CD4-positive, alpha-beta T cell treated with Interleukin-15 for 1 hour (primary cell): ENCODE measurements around the gene HID1.
A peak's percentile ranks its signal among the peaks of the same experiment; 100 is the strongest.

ENCODE experiments used
- DNase-seq: peaks from one replicate; pipeline ENCODE4 v3.0.0-alpha.2; 2020

The HID1 gene

DNA sequence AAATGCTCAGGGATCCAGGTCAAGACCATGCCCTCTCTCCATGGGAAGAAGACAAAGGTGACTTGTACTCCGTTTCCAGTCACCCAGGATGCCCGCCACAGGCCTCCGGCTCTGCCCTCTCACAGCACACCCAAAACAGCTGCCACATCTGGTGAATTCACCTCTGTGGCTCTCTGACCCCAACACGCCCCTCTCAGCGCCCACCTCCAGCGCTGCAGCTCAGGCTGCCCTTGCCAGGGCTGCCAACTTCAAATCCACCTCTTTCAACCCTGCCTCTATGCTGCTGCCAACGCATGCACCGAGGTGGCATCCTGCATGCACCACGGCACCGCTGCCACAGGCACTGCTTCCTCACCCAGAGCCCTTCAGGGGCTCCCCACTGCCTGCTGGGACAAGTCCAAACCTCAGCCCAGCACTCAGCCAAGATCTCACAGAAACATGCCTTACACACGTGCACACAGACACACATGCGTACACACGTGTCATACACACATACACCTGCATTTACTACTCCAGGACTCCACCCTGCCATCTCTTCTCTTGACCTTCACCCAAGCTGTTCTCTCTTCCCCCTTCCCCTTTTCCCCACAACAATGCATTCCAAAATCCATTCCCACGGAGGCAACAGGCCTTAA, 7.5 kb downstream of the HID1 start:
- DNase-seq: no peak

- no peak for DNase-seq
These were observed 8.3 kb downstream of the HID1 start for GRCh38 chr17:74964246-74964761.

GRCh38 chr17:74963656-74964055, 8.9 kb downstream of the HID1 start:
- no peak for DNase-seq

GRCh38 chr17:74962622-74963394, 9.8 kb downstream of the HID1 start:
- DNase-seq: no peak

- DNase-seq: peak; percentile 79
These were observed 10.8 kb downstream of the HID1 start for GRCh38 chr17:74961657-74962350.

- DNase-seq: peak; percentile 48
These were observed 11.8 kb downstream of the HID1 start for GRCh38 chr17:74960570-74961342.

DNA sequence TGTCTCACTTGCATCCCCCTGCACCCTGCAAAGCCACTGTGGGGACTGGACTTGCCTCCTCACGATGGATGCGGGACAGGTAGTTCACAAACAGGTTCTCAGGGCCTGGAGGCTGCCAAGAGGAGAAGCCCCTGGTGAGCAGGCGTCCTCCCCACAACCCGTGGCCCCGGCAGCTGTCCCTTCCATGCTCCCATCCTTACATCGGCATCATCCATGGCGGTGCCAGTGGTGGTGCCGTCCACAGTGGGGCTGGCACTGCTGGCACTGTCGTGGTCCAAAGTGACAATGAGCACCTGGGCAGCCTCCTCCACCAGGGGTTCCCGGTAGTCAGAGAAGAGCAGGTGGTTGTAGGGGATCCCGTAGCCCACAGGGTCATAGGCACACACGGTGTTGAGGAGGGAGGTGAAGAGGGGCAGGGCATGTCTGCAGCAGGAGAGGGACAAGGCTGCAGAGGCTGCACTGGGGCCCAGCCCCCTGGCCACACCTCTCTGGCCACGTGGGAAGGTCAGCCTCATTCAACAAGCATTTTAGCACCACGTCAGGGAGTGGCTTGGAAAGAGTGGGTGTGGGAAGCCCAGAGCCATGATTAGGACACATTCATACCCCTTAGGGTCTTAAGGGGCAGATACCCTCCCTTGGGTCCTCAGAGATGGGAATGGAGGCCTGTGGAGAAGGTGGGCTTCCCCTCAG, 12.6 kb downstream of the HID1 start:
- no peak for DNase-seq

DNA sequence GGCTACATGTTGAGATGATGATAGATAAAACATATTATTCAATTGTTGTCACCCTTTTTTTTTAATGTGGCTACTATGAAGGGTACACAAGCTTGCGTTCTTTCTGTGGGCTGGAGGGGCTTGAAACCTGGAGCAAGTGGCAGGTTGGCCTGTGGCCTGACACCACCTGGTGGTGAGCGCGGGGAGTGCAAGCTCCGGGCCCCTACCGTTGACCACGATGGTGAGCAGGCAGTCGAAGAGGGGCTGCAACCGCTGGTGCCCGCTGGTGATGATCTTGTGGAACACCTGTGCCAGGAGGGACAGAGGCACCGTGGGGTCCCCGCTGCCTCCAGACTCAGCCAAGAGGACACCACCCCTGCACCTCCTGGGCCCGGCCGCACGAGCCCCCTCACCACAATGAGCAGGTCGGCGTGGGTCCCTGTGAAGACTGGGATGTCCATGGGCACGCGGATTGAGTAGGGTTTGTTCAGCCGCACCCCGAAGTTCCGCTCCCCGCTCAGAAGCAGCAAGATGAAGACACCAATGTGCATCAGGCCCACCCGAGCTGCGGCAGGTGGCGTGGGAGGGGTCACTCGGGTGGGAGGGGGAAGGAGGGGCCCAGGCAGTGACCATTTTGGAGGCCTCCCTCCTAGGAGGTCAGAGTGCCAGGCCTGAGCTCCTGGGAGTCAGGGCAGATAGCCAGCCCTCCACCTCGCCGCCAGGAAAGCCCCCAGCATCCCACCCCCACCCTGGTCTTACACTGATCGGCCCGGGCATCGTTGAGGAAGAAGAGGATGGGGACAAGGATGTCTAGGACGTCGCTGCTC, 14.4 kb downstream of the HID1 start:
- peak; percentile 65 for DNase-seq

DNA sequence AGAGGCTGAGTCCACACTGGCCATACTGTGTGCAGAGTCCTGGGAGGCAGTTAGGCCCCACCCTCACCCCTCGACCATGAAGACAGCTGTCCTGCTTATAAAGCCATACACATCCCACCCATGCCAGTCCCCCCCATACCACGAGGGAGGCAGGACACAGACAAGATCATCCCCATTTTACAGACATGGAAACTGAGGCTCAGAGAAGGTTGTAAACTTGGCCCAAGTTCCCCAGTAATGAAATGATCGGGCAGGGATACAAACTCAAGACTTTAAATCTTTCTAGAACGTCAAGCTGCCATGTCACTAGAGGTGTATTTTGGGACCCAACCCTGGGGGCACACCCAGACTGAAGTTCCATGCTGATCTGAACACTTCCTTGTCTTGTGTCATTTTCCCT, 16.5 kb downstream of the HID1 start:
- DNase-seq: no peak

- no peak for DNase-seq
These were observed 17.7 kb downstream of the HID1 start for GRCh38 chr17:74954665-74955421.

- no peak for DNase-seq
These were observed 18.4 kb downstream of the HID1 start for GRCh38 chr17:74954115-74954514.

DNA sequence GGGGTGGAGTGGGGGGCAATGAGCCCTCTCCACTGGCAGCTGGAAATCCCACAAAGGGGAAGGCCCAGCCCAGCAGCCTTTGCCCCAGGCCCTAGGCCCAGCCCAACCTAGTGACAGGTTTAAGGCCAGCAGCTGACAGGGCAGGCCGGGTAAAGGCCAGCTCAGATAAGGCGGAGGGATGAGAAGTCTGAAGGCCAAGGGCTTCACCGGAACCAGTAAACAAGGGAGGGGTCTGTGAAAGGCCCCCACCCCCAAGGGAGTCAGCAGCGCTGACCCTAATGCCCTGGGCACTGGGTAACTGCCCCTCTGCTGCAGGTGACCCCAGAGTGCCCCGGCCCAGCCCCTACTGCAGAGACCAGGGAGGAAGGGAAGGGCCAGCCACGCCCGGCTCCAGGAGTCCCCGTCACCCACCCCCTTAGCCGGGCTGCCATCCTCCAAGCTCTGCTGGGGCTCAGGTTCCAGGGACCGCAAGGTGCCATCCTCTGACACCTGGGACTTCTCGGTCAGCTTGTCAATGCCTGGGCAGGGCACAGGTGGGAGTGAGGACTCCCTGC, 19.3 kb downstream of the HID1 start:
- no peak for DNase-seq

- DNase-seq: no peak
These were observed 20.0 kb downstream of the HID1 start for GRCh38 chr17:74952431-74953133.

DNA sequence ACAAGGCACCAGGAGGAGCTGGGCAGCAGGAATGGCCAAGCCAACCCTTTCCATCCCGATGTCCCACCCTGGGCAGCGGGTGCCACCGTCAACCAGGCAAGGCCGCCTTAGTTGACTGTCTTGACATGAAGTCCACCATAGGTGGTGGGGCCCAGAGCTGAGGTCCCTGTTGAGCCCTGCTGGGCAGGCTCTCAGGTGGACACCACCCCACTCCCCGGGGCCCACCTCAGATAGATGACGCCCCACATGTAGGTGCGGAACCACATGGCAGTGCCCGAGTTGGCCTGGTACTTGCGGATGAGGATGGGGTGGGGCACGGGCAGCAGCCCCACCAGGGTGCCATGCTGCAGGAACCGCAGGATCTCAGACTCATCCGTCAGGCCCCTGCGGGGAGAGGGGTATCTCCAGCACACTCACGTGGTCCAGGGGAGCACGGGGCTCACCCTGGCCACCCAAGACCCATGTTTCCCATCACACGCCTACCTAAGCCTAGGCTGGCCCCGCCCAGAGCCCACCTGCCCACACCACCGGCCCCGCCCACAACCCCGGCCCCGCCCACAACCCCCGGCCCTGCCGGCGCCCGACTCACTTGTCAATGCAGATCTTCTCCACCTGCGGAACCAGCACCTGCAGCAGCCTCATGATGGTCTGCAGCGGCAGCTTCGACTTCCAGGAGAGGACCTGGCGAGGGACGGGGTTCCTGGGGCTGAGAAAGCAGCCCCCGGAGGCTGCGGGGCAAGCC, 20.7 kb downstream of the HID1 start:
- DNase-seq: no peak

DNA sequence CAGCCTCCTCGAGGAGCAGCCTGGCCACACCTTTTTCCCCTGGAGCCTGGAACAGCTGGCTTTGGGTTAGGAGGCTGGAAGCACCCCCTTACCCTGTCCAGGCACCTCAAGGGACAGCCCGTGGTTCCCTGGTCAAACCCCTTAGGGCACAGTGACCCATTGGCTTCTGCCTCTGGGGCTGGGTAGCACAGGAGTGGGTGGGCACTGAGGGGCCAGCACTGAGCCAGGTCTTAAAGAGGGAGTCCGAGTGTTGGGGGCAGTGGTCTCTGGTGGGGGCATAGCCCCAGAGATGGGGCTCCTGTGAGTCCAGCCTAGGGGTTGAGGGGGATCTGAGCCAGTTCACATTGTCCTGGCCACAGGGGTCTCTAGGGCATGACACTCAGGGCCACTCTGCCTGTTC, 21.5 kb downstream of the HID1 start:
- DNase-seq: no peak

GRCh38 chr17:74950207-74950606, 22.4 kb downstream of the HID1 start:
- no peak for DNase-seq

DNA sequence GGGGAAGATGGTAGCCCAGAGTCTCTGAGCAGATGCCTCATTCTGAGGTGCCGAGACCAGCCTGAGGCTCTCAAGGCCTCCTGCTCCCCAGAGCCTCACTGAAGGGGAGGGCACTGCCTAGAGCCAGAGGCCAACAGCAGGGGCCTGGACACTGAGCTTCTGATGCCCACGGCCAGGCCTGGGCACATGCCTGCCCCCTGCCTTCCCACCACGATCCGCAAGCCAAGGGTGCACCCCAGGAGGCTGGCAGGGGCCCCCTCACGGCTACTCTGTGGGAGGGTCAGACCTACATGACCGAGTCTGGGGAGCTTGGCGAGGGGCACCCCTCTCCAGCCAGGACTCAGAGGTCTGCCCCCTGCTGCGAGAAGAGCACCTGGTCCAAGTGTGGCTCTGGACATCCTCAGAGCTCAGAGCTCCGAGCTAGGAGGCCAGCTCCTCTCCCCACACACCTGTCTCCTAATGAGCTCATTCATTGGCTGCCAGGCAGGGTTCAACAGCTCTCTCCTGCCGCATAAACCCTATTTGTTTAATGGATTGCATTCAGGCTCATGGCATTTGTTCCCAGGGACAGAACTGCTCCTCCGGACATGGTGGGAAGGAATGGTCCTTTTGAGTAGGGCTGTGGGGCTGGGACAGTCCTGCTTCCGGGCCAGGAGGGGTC, 23.0 kb downstream of the HID1 start:
- no peak for DNase-seq

DNA sequence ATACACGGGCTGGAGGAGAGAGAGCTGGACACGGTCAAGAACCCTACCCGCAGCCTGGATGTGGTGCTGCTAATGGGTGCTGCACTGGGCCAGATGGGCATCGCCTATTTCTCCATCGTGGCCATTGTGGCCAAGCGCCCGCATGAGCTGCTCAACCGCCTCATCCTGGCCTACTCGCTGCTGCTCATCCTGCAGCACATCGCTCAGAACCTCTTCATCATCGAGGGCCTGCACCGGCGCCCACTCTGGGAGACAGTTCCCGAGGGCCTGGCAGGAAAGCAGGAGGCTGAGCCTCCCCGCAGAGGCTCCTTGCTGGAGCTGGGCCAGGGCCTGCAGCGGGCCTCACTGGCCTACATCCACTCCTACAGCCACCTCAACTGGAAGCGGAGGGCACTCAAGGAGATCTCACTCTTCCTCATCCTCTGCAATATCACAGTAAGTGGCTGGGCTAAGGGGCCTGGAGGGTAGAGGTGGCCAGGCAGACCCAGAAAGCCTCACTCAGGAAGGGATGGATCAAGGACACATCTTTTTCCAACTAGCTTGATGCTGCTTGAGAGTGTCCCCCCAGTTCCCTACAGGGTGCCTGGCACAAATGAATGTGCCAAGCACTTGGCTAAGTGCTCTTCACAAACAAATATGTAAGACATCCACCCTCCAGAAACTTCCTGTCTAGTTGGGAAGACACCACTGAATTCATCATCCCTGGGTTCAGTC, 25.4 kb downstream of the HID1 start:
- no peak for DNase-seq
